H1 (cell line): ENCODE results near the gene HOXD11. TPM values are rescaled to one million over a fixed set of nuclear protein-coding genes. Genes with fewer than 3 reads are reported as not detected.

Source experiments
- CTCF ChIA-PET: fragments of 300-600 bp; sonication (Branson Sonifier 250); formaldehyde crosslinking; loops from one replicate; lab custom pipeline; 2021; ENCODE audit not compliant: partially characterized antibody; lab: Charles Lee
- POLR2A ChIA-PET: fragments of 300-600 bp; sonication (Branson Sonifier 250); formaldehyde crosslinking; loops from one replicate; lab custom pipeline; 2021; ENCODE audit warnings: inconsistent platforms; ENCODE audit not compliant: partially characterized antibody; lab: Charles Lee
- DNase-seq, 2 experiments: peaks; one replicate each; pipeline versions ENCODE4 v3.0.0 to v3.0.0-alpha.2; 2010 to 2022; ENCODE audit warnings: low spot score in 2 of 2, low read depth in 1 of 2, mixed read lengths in 1 of 2
- FAIRE-seq: peaks from 2 replicates; lab custom pipeline; 2011; peaks lifted over from hg19 to GRCh38; lab: Jason Lieb, UNC
- H2AFZ ChIP-seq: 2 replicates; pipeline ENCODE4 v1.8.1; 2012; ENCODE audit warnings: low read length, inconsistent platforms
- H2AK5ac ChIP-seq: 2 replicates; pipeline ENCODE4 v1.6.1; 2013; ENCODE audit warnings: low read depth, low read length
- H2BK120ac ChIP-seq: replicated peaks from 2 replicates; pipeline ENCODE3; 2013; ENCODE audit warnings: low read depth, low read length, inconsistent platforms
- H2BK12ac ChIP-seq: 2 replicates; pipeline ENCODE4 v1.6.1; 2013; ENCODE audit warnings: low read depth, low read length
- H2BK15ac ChIP-seq: 2 replicates; pipeline ENCODE4 v1.6.1; 2013; ENCODE audit warnings: low read length
- H2BK20ac ChIP-seq: 2 replicates; pipeline ENCODE4 v1.6.1; 2013; ENCODE audit warnings: low read length
- H2BK5ac ChIP-seq: 2 replicates; pipeline ENCODE4 v1.6.1; 2013; ENCODE audit warnings: low read depth, low read length
- H3K14ac ChIP-seq: 2 replicates; pipeline ENCODE4 v1.6.1; 2013; ENCODE audit warnings: inconsistent platforms; ENCODE audit not compliant: insufficient read length
- H3K18ac ChIP-seq: 2 replicates; pipeline ENCODE4 v1.6.1; 2013; ENCODE audit warnings: low read length; ENCODE audit errors: extremely low read depth
- H3K23ac ChIP-seq: 2 replicates; pipeline ENCODE4 v1.6.1; 2013; ENCODE audit warnings: inconsistent platforms; ENCODE audit not compliant: insufficient read length
- H3K23me2 ChIP-seq: 2 replicates; pipeline ENCODE4 v1.6.1; 2013; ENCODE audit warnings: low read depth, low read length
- H3K27ac ChIP-seq: 2 replicates; pipeline ENCODE4 v1.6.1; 2011; ENCODE audit warnings: low read depth, low read length, inconsistent platforms
- H3K27me3 ChIP-seq, 4 experiments: replicated peaks in 1 of 4; 1 replicate in 1 of 4; 2 replicates in 3 of 4; pipeline versions ENCODE4 v1.6.1 to v1.8.1; 2011 to 2013; ENCODE audit warnings: low read length in 3 of 4, mild to moderate bottlenecking in 3 of 4, inconsistent platforms in 2 of 4, mixed read lengths in 2 of 4, moderate library complexity in 1 of 4; ENCODE audit not compliant: control insufficient read depth in 3 of 4, insufficient read depth in 3 of 4; ENCODE audit errors: extremely low read depth in 1 of 4
- H3K36me3 ChIP-seq, 4 experiments: 2 replicates each; pipeline versions ENCODE4 v1.6.1 to v1.8.1; 2011 to 2013; ENCODE audit warnings: mild to moderate bottlenecking in 4 of 4, low read length in 3 of 4, moderate library complexity in 2 of 4, control low read depth in 1 of 4, inconsistent platforms in 1 of 4; ENCODE audit not compliant: insufficient read depth in 4 of 4, control insufficient read depth in 2 of 4
- H3K4ac ChIP-seq: replicated peaks from 2 replicates; pipeline ENCODE3; 2013; ENCODE audit warnings: low read length, low read depth, mixed read lengths, inconsistent platforms; ENCODE audit not compliant: insufficient read length
- H3K4me1 ChIP-seq, 4 experiments: replicated peaks in 1 of 4; 1 replicate in 1 of 4; 2 replicates in 3 of 4; pipeline versions ENCODE4 v1.6.1 to v1.8.1; 2011 to 2013; ENCODE audit warnings: low read length in 3 of 4, inconsistent platforms in 2 of 4, mixed read lengths in 1 of 4; ENCODE audit not compliant: insufficient read depth in 4 of 4, control insufficient read depth in 3 of 4
- H3K4me2 ChIP-seq, 2 experiments: 2 replicates each; pipeline versions ENCODE4 v1.6.1 to v1.8.1; 2011 to 2013; ENCODE audit warnings: low read depth in 2 of 2, low read length in 2 of 2, control low read depth in 1 of 2, inconsistent platforms in 1 of 2, mild to moderate bottlenecking in 1 of 2; ENCODE audit not compliant: insufficient read depth in 1 of 2
- H3K4me3 ChIP-seq, 4 experiments: fragments of 200-600, 300-600 bp in 1 of 4; sonication (generic), shearing (Covaris generic), sonication (Bioruptor Twin) in 1 of 4; 2 replicates each; pipeline versions ENCODE4 v1.5.1 to v1.8.1; 2011 to 2016; ENCODE audit warnings: low read length in 4 of 4, low read depth in 3 of 4, control low read depth in 2 of 4, inconsistent platforms in 2 of 4, mild to moderate bottlenecking in 2 of 4, mixed read lengths in 1 of 4, moderate library complexity in 1 of 4; ENCODE audit not compliant: insufficient read depth in 2 of 4; ENCODE audit errors: extremely low read depth in 1 of 4
- H3K56ac ChIP-seq: replicated peaks from 2 replicates; pipeline ENCODE3; 2013; ENCODE audit warnings: low read depth, mild to moderate bottlenecking, mixed read lengths, low read length, inconsistent platforms; ENCODE audit not compliant: insufficient read length
- H3K79me1 ChIP-seq: 2 replicates; pipeline ENCODE4 v1.6.1; 2013; ENCODE audit warnings: low read depth, low read length, control low read depth
- H3K79me2 ChIP-seq, 2 experiments: 2 replicates each; pipeline versions ENCODE4 v1.6.1 to v1.8.1; 2012 to 2013; ENCODE audit warnings: low read length in 2 of 2, mild to moderate bottlenecking in 2 of 2, inconsistent platforms in 1 of 2; ENCODE audit not compliant: insufficient read depth in 2 of 2, control insufficient read depth in 1 of 2
- H3K9ac ChIP-seq, 4 experiments: replicated peaks in 1 of 4; 1 replicate in 1 of 4; 2 replicates in 3 of 4; pipeline versions ENCODE4 v1.6.1 to v1.8.1; 2011 to 2013; ENCODE audit warnings: low read depth in 3 of 4, low read length in 3 of 4, control low read depth in 2 of 4, mild to moderate bottlenecking in 2 of 4, moderate library complexity in 2 of 4, inconsistent platforms in 1 of 4; ENCODE audit errors: extremely low read depth in 1 of 4
- H3K9me3 ChIP-seq, 2 experiments: 2 replicates each; pipeline versions ENCODE4 v1.6.1 to v1.8.1; 2012 to 2013; ENCODE audit warnings: mild to moderate bottlenecking in 2 of 2, moderate library complexity in 2 of 2, control low read depth in 1 of 2, inconsistent platforms in 1 of 2, low read depth in 1 of 2, low read length in 1 of 2, mixed read lengths in 1 of 2; ENCODE audit not compliant: insufficient read depth in 2 of 2
- H4K20me1 ChIP-seq, 2 experiments: replicated peaks in 1 of 2; 2 replicates each; pipeline versions ENCODE3 to v1.8.1; 2011 to 2013; ENCODE audit warnings: inconsistent platforms in 2 of 2, low read length in 2 of 2, mild to moderate bottlenecking in 1 of 2; ENCODE audit not compliant: insufficient read depth in 2 of 2, control insufficient read depth in 1 of 2
- H4K5ac ChIP-seq: 2 replicates; pipeline ENCODE4 v1.6.1; 2013; ENCODE audit warnings: low read length, low read depth, mixed read lengths, inconsistent platforms; ENCODE audit not compliant: insufficient read length
- H4K8ac ChIP-seq: 2 replicates; pipeline ENCODE4 v1.8.0; 2013; ENCODE audit warnings: mild to moderate bottlenecking, moderate library complexity, low read length, inconsistent platforms; ENCODE audit not compliant: insufficient read depth; ENCODE audit errors: extremely low read depth
- H4K91ac ChIP-seq: replicated peaks from 2 replicates; pipeline ENCODE3; 2013; ENCODE audit warnings: low read length, mixed read lengths, inconsistent platforms; ENCODE audit not compliant: insufficient read length
- CEBPB ChIP-seq: IDR thresholded peaks from 2 replicates; pipeline ENCODE4 v1.6.1; 2012; ENCODE audit warnings: low read depth, low read length
- EGR1 ChIP-seq: IDR thresholded peaks from 2 replicates; pipeline ENCODE4 v1.6.1; 2011; ENCODE audit warnings: low read depth, low read length, borderline replicate concordance
- EZH2 ChIP-seq: fragments of 200-600 bp; sonication (generic); IDR thresholded peaks from 2 replicates; pipeline ENCODE4 v1.7.1; 2012; ENCODE audit warnings: low read depth, mild to moderate bottlenecking, moderate library complexity, low read length, inconsistent platforms; ENCODE audit not compliant: severe bottlenecking
- SP1 ChIP-seq: IDR thresholded peaks from 2 replicates; pipeline ENCODE4 v1.6.1; 2011; ENCODE audit warnings: low read depth, low read length
- YY1 ChIP-seq: IDR thresholded peaks from 2 replicates; pipeline ENCODE4 v1.6.1; 2011; ENCODE audit warnings: low read depth, mild to moderate bottlenecking, low read length
- WGBS, 2 experiments: shearing (Covaris generic) in 1 of 2; methylation state at CpG; one replicate each; pipeline versions ENCODE4 v1.1.6 to v1.1.7; 2013 to 2015; ENCODE audit warnings: low lambda C conversion rate in 2 of 2, mixed read lengths in 2 of 2, inconsistent platforms in 1 of 2, low coverage in 1 of 2, missing lambda C conversion rate in 1 of 2; ENCODE audit not compliant: insufficient replicate concordance in 2 of 2, insufficient coverage in 1 of 2, insufficient read length in 1 of 2; ENCODE audit errors: extremely low coverage in 1 of 2, missing lambda C conversion rate in 1 of 2; 5-methylcytosine and 5-hydroxymethylcytosine counted together
- long read RNA-seq, 2 experiments: library from RNA in 1 of 2; library from capped mRNA in 1 of 2; stranded (forward); transcript quantifications; one replicate each; pipeline ENCODE4 v2.0.0, GENCODE V29; 2021; ENCODE audit warnings: inconsistent platforms in 1 of 2
- polyA minus RNA-seq, 3 experiments: library from RNA; depleted of rRNA, polyadenylated mRNA; stranded (reverse); fragments of >200 nt; gene quantifications; 1 replicate in 2 of 3; 2 replicates in 1 of 3; pipeline ENCODE4 v1.2.3, GENCODE V29; 2011
- polyA plus RNA-seq, 7 experiments: library from polyadenylated mRNA; depleted of rRNA in 3 of 7; stranded (reverse) in 5 of 7; unstranded in 2 of 7; fragments of >200 nt in 5 of 7; fragments of 200-250 nt in 2 of 7; gene quantifications; 1 replicate in 5 of 7; 2 replicates in 1 of 7; 4 replicates in 1 of 7; pipeline versions ENCODE4 v1.2.1 to v1.2.3, GENCODE V29; 2011 to 2013; ENCODE audit warnings: missing spikeins in 2 of 7, mixed read lengths in 2 of 7
- total RNA-seq: library from RNA; stranded (reverse); fragmentation: NEBNext Ultra II Directional; extraction: Animal tissue kit (Norgen Biotek cat#: 25700); gene quantifications from 2 replicates; pipeline ENCODE4 v1.2.1, GENCODE V29; 2021
- TF ChIP-seq, protein P1 (sequence below): IDR thresholded peaks from 2 replicates; pipeline ENCODE4 v1.6.1; 2011; ENCODE audit warnings: low read length, improper control_type of control experiment

Gene HOXD11
- total RNA-seq (not detected in 2 replicates), polyA plus RNA-seq (2011; rRNA removed) (not detected in 2 replicates), polyA minus RNA-seq (2011; rRNA and poly(A)+ RNA removed) (not detected in 2 replicates)
- not detected for polyA plus RNA-seq (2011; cell fraction: cytosol; rRNA removed)
- not detected for polyA plus RNA-seq (2011; cell fraction: nucleus; rRNA removed)
- not detected in 4 replicates for polyA plus RNA-seq (2012, experiment 1 of 2)
- not detected for polyA plus RNA-seq (2012, experiment 2 of 2)
- not detected for polyA plus RNA-seq (2013, experiment 1 of 2)
- not detected for polyA plus RNA-seq (2013, experiment 2 of 2)
- polyA minus RNA-seq (2011; cell fraction: cytosol; rRNA and poly(A)+ RNA removed): not detected
- not detected for polyA minus RNA-seq (2011; cell fraction: nucleus; rRNA and poly(A)+ RNA removed)
- long read RNA-seq, experiment 1: 0 reads
- long read RNA-seq, experiment 2: 0 reads

DNA sequence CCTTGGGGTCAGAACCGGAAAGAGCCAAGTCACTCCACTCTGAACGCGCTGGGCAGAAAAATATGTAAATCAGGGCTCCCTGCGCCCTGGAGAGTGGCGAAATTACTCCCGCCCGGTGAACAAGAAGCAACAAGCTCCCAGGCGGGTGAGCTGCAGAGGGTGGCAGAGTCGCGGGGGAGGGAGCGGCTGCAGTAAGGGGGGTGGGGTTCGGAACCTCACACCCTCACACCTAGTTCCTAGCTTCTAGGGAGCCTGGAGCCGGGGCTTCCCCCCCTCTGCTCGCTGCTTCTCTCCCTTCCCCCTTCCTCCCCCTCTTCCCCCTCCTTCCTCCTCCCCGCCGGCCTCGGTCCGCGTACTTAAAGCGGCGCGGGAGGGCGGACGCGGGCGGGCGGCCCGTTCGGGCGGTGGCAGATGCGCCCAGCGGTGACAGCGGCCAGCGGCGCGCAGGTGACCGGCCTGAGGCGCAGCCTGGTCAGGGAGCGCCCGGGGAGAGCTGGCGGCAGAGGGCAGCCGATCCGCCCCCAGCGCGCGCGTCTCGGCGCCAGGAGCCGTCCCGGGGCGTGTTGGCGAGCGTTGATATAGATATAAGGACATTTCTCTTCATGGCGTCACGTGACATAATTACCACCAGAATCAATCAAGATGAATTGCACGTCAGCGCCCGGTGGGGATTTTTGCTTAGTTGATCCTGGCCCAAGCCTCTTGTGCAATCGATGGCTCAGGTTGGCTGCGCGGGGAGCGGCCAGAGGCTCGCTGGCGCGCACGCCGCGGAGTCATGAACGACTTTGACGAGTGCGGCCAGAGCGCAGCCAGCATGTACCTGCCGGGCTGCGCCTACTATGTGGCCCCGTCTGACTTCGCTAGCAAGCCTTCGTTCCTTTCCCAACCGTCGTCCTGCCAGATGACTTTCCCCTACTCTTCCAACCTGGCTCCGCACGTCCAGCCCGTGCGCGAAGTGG lies at the start of gene HOXD11:
Gene HOXD11 (plus strand): TSS at position 700 of the 959 bp plus-strand sequence. CDS start 76 bp downstream, at position 776.
- no peak within 1 kb of the TSS for H2AFZ ChIP-seq
- no peaks in the 10 kb centered on the region for H3K79me1 ChIP-seq
- 5% methylated on average over 66 of the region's 85 CpGs; no CpG with 5 or more reads in 1 of the 2 experiments for WGBS, 2 experiments
- H2AK5ac ChIP-seq: 0 out of 2 replicates have a peak within 1 kb of the TSS, but pooled peaks have one; percentile 92
- POLR2A ChIA-PET: interaction anchor here (2.5 kb wide), 1 partner anchor 10 kb away, joined by 12 read pairs; no protein-coding TSS in a partner anchor
- H3K4me1 ChIP-seq: peaks cover 0 to 21% (median 10%) of the 10 kb centered on the region in 4 experiments; a peak in 5 of 7 replicates
- H4K8ac ChIP-seq: peak within 1 kb of the TSS; percentile 80; the same call in 1 of the 2 replicates
- H3K79me2 ChIP-seq: no peaks in the 10 kb centered on the region
- H3K56ac ChIP-seq: no peak within 1 kb of the TSS
- no peak within 1 kb of the TSS for H3K4ac ChIP-seq
- H3K23ac ChIP-seq: no peak within 1 kb of the TSS
- no peak within 1 kb of the TSS for H3K14ac ChIP-seq
- H2BK12ac ChIP-seq: peak within 1 kb of the TSS; percentile 94; the same call in 1 of the 2 replicates
- no peak within 1 kb of the TSS for H4K91ac ChIP-seq
- H3K23me2 ChIP-seq: 0 out of 2 replicates have a peak, but pooled peaks cover 2% of the 10 kb centered on the region
- peaks cover 0 to 4% (median 0%) of the 10 kb centered on the region in 4 experiments; a peak in 1 of 8 replicates for H3K36me3 ChIP-seq
- H2BK120ac ChIP-seq: no peak within 1 kb of the TSS
- no peaks in the 10 kb centered on the region for H3K9me3 ChIP-seq
- H2BK5ac ChIP-seq: no peak within 1 kb of the TSS
- FAIRE-seq (no peak), DNase-seq (peak in 1 of 2 experiments; percentile 78)
- H2BK15ac ChIP-seq: peak within 1 kb of the TSS; percentile 53; the same call in 1 of the 2 replicates
- H3K9ac ChIP-seq: no peak within 1 kb of the TSS
- peaks cover 13 to 46% of the 10 kb centered on the region in 2 experiments for H4K20me1 ChIP-seq
- H3K18ac ChIP-seq: peak within 1 kb of the TSS; percentile 48
- H2BK20ac ChIP-seq: peak within 1 kb of the TSS; percentile 93
- CTCF ChIA-PET: interaction anchor here (1.0 to 2.0 kb wide), 4 partner anchors 9 to 26 kb away, joined by 3 to 5 read pairs (median 4); no protein-coding TSS in a partner anchor
- peak within 1 kb of the TSS in 2 of 4 experiments; percentile 3 to 41; a peak in 2 of 8 replicates for H3K4me3 ChIP-seq
- H3K27me3 ChIP-seq: peaks cover 98 to 99% (median 99%) of the 10 kb centered on the region in 4 experiments
- no peak within 1 kb of the TSS for H4K5ac ChIP-seq
- no peak within 1 kb of the TSS for H3K27ac ChIP-seq
- H3K4me2 ChIP-seq: peak within 1 kb of the TSS; percentile 18 to 67; a peak in 3 of 4 replicates
- TF ChIP-seq, protein P1, sequence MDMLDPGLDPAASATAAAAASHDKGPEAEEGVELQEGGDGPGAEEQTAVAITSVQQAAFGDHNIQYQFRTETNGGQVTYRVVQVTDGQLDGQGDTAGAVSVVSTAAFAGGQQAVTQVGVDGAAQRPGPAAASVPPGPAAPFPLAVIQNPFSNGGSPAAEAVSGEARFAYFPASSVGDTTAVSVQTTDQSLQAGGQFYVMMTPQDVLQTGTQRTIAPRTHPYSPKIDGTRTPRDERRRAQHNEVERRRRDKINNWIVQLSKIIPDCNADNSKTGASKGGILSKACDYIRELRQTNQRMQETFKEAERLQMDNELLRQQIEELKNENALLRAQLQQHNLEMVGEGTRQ: peak; percentile 55; the same call in 1 of the 2 replicates
- peak; percentile 27; the same call in 1 of the 2 replicates for TF ChIP-seq SP1
- TF ChIP-seq EGR1: peak; percentile 43; the same call in 1 of the 2 replicates
- TF ChIP-seq YY1: 0 out of 2 replicates have a peak, but pooled peaks have one; percentile 6
- peak; percentile 94 for TF ChIP-seq CEBPB
- peak; percentile 83 for TF ChIP-seq EZH2
